ENCODE results near the gene MYCL. TPM values are rescaled to one million over a fixed set of nuclear protein-coding genes. Genes with fewer than 3 reads are reported as not detected.
"Not testable (repeated sequence)": the region's sequence is repeated elsewhere in the genome, so short reads cannot be mapped to it uniquely, and the experiment has no call there.

Gene MYCL
- total RNA-seq, 4 donors from 2014 or later = 0.35 to 1.1 TPM; not detected in 2

- no peaks in the 10 kb centered on the region for H3K4me1 ChIP-seq
- no peak for TF ChIP-seq POLR2A (IDR thresholded peaks at IDR 0.05)
- no peak for TF ChIP-seq CTCF (IDR thresholded peaks at IDR 0.05 in 4 of 5, conservative IDR thresholded peaks at IDR 0.05 in 1 of 5)
- no peak overlapping the region for H3K27ac ChIP-seq
- no peaks in the 10 kb centered on the region for H3K9me3 ChIP-seq
- in situ Hi-C loops (cut with MboI; ENCODE audit: low sequenced_read_pairs in 4 of 4) (loop anchor here in 3 of 4 donors (5.0 to 10.0 kb wide), 3 partner anchors 50 to 113 kb away; no protein-coding TSS in a partner anchor), intact Hi-C loops (cut with DNase I; ENCODE audit: low total_unique reads) (no loop called here)
- H3K4me3 ChIP-seq = no peak overlapping the region
- no peak for DNase-seq
- H3K27me3 ChIP-seq = peaks cover 0 to 8% (median 6%) of the 10 kb centered on the region in 3 donors
- ATAC-seq = no peak
- no peaks in the 10 kb centered on the region for H3K36me3 ChIP-seq
These were observed 20.6 kb upstream of the MYCL start for GRCh38 chr1:39922251-39922688.

- DNase-seq = no peak
- in situ Hi-C loops (cut with MboI; ENCODE audit: low sequenced_read_pairs in 4 of 4) = no loop called here
These were observed 17.8 kb upstream of the MYCL start for GRCh38 chr1:39919545-39919944.

GRCh38 chr1:39917825-39918224 is 16.1 kb upstream of the MYCL start:
- ATAC-seq (no peak), DNase-seq (no peak)
- Histone ChIP-seq H3K27ac (no peak overlapping the region), H3K9me3 (no peaks in the 10 kb centered on the region), H3K4me1 (no peaks in the 10 kb centered on the region), H3K36me3 (no peaks in the 10 kb centered on the region), H3K4me3 (no peak overlapping the region), H3K27me3 (peaks cover 0 to 6% (median 3%) of the 10 kb centered on the region in 3 donors)
- in situ Hi-C loops (cut with MboI; ENCODE audit: low sequenced_read_pairs in 4 of 4) = no loop called here
- intact Hi-C loops (cut with DNase I; ENCODE audit: low total_unique reads) = loop anchor here (2.0 kb wide), 1 partner anchor 115 kb away; no protein-coding TSS in a partner anchor
- TF ChIP-seq CTCF (IDR thresholded peaks at IDR 0.05 in 4 of 5, conservative IDR thresholded peaks at IDR 0.05 in 1 of 5) = no peak
- no peak for TF ChIP-seq POLR2A (IDR thresholded peaks at IDR 0.05)

More at GRCh38 chr1:39919545-39919944, 17.8 kb upstream of the MYCL start:
- Histone ChIP-seq H3K4me3 (no peak overlapping the region), H3K27ac (no peak overlapping the region), H3K36me3 (no peaks in the 10 kb centered on the region), H3K9me3 (no peaks in the 10 kb centered on the region), H3K27me3 (peaks cover 0 to 8% (median 6%) of the 10 kb centered on the region in 3 donors), H3K4me1 (no peaks in the 10 kb centered on the region)
- peak; percentile 77 to 82 for ATAC-seq
- intact Hi-C loops (cut with DNase I; ENCODE audit: low total_unique reads) = loop anchor here (1.0 to 2.0 kb wide), 2 partner anchors 54 to 113 kb away; no protein-coding TSS in a partner anchor
- TF ChIP-seq POLR2A (IDR thresholded peaks at IDR 0.05) = no peak
- TF ChIP-seq CTCF (IDR thresholded peaks at IDR 0.05 in 4 of 5, conservative IDR thresholded peaks at IDR 0.05 in 1 of 5) = peak in 4 of 5 experiments; percentile 21 to 63 (median 48)

- Histone ChIP-seq H3K27ac (no peak overlapping the region), H3K4me3 (no peak overlapping the region), H3K36me3 (no peaks in the 10 kb centered on the region), H3K27me3 (peaks cover 0 to 4% (median 0%) of the 10 kb centered on the region in 3 donors), H3K4me1 (no peaks in the 10 kb centered on the region), H3K9me3 (no peaks in the 10 kb centered on the region)
- ATAC-seq (no peak), DNase-seq (no peak)
- in situ Hi-C loops (cut with MboI; ENCODE audit: low sequenced_read_pairs in 4 of 4) (no loop called here), intact Hi-C loops (cut with DNase I; ENCODE audit: low total_unique reads) (no loop called here)
- no peak for TF ChIP-seq POLR2A (IDR thresholded peaks at IDR 0.05)
- TF ChIP-seq CTCF (IDR thresholded peaks at IDR 0.05 in 4 of 5, conservative IDR thresholded peaks at IDR 0.05 in 1 of 5) = no peak
These were observed 13.9 kb upstream of the MYCL start for GRCh38 chr1:39915499-39916129.

GRCh38 chr1:39913136-39913535 is 11.4 kb upstream of the MYCL start:
- H3K9me3 ChIP-seq; intact Hi-C loops (cut with DNase I; ENCODE audit: low total_unique reads); in situ Hi-C loops (cut with MboI; ENCODE audit: low sequenced_read_pairs in 4 of 4); H3K4me1 ChIP-seq; ATAC-seq; H3K27me3 ChIP-seq; DNase-seq; H3K4me3 ChIP-seq; H3K36me3 ChIP-seq; H3K27ac ChIP-seq: not testable (repeated sequence)
